ENCODE measurements around the gene DEUP1. TPM values are rescaled to one million over a fixed set of nuclear protein-coding genes. Genes with fewer than 3 reads are reported as not detected.
"Not testable (repeated sequence)": the region's sequence is repeated elsewhere in the genome, so short reads cannot be mapped to it uniquely, and the experiment has no call there.

Gene DEUP1
- total RNA-seq, 4 donors from 2014 or later = not detected

- no peak overlapping the region for H3K4me3 ChIP-seq (ENCODE audit: low read depth, poor library complexity, severe bottlenecking)
- no peak for DNase-seq (ENCODE audit: low spot score in 2 of 2)
- WGBS, 2 donors = 45 to 46% methylated on average over 5 of the region's 5 CpGs
- no peak for TF ChIP-seq CTCF (IDR thresholded peaks at IDR 0.05)
- no peak for TF ChIP-seq POLR2A (IDR thresholded peaks at IDR 0.05)
- intact Hi-C loops (cut with DNase I; ENCODE audit: low total_unique reads) = no loop called here
These were observed 40.6 kb upstream of the DEUP1 start for GRCh38 chr11:93289782-93290463.

- intact Hi-C loops (cut with DNase I; ENCODE audit: low total_unique reads) = no loop called here
- TF ChIP-seq POLR2A (IDR thresholded peaks at IDR 0.05) (no peak), CTCF (IDR thresholded peaks at IDR 0.05) (no peak)
- no peak overlapping the region for H3K4me3 ChIP-seq (ENCODE audit: low read depth, poor library complexity, severe bottlenecking)
- 69 to 92% methylated on average over 1 of the region's 1 CpG for WGBS, 2 donors
- DNase-seq (ENCODE audit: low spot score in 2 of 2) = no peak
These were observed 39.4 kb upstream of the DEUP1 start for GRCh38 chr11:93291110-93291509.

GRCh38 chr11:93291898-93292297 lies 38.6 kb upstream of the DEUP1 start:
- TF ChIP-seq POLR2A (IDR thresholded peaks at IDR 0.05) = no peak
- TF ChIP-seq CTCF (IDR thresholded peaks at IDR 0.05) = no peak
- 50 to 62% methylated on average over 1 of the region's 1 CpG for WGBS, 2 donors
- intact Hi-C loops (cut with DNase I; ENCODE audit: low total_unique reads) = no loop called here
- no peak for DNase-seq (ENCODE audit: low spot score in 2 of 2)
- no peak overlapping the region for H3K4me3 ChIP-seq (ENCODE audit: low read depth, poor library complexity, severe bottlenecking)

GRCh38 chr11:93295921-93296575 lies 34.5 kb upstream of the DEUP1 start:
- TF ChIP-seq CTCF (IDR thresholded peaks at IDR 0.05) (no peak), POLR2A (IDR thresholded peaks at IDR 0.05) (no peak)
- DNase-seq (ENCODE audit: low spot score in 2 of 2) = no peak
- intact Hi-C loops (cut with DNase I; ENCODE audit: low total_unique reads) = no loop called here
- no peak overlapping the region for H3K4me3 ChIP-seq (ENCODE audit: low read depth, poor library complexity, severe bottlenecking)
- 53 to 68% methylated on average over 4 of the region's 4 CpGs for WGBS, 2 donors

DNA sequence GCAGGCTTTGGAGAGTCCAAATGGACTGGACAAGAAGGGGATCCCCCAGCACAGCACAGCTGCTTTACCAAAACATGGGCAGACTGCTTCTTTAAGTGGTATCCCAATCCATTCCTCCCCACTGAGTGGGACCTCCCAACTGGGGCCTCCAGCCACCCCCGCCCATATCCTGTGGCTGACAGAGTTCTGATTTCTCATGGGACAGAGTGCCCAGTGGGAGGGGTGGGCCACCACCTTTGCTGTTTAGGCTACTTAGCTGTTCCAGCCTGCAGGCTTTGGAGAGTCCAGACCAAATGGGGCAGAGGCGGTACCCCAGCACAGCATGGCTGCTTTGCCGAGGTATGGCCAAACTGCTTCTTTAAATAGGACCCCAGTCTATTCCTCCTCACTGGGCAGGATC lies 26.9 kb upstream of the DEUP1 start:
- H3K4me3 ChIP-seq (ENCODE audit: low read depth, poor library complexity, severe bottlenecking) = no peak overlapping the region
- TF ChIP-seq CTCF (IDR thresholded peaks at IDR 0.05) (no peak), POLR2A (IDR thresholded peaks at IDR 0.05) (no peak)
- DNase-seq (ENCODE audit: low spot score in 2 of 2) = no peak
- intact Hi-C loops (cut with DNase I; ENCODE audit: low total_unique reads) = no loop called here
- WGBS, 2 donors = 85 to 97% methylated on average over 3 of the region's 3 CpGs

GRCh38 chr11:93314399-93314798 lies 16.1 kb upstream of the DEUP1 start:
- DNase-seq (ENCODE audit: low spot score in 2 of 2); intact Hi-C loops (cut with DNase I; ENCODE audit: low total_unique reads); H3K4me3 ChIP-seq (ENCODE audit: low read depth, poor library complexity, severe bottlenecking): not testable (repeated sequence)
- WGBS, 2 donors = 92 to 94% methylated on average over 1 of the region's 1 CpG
